GM12878 (cell line): ENCODE data around the gene MRPL1.
"Not testable (repeated sequence)": the region's sequence is repeated elsewhere in the genome, so short reads cannot be mapped to it uniquely, and the experiment has no call there.

ENCODE experiments used
- JUNB ChIP-seq: IDR thresholded peaks from 2 replicates; pipeline ENCODE4 v1.6.1; 2016; ENCODE audit warnings: antibody characterized with exemption, mild to moderate bottlenecking
- NFYA ChIP-seq: IDR thresholded peaks from 2 replicates; pipeline ENCODE4 v1.6.1; 2011; ENCODE audit warnings: low read depth, mild to moderate bottlenecking, low read length, improper control_type of control experiment, borderline replicate concordance
- POLR2AphosphoS5 ChIP-seq: IDR thresholded peaks from 2 replicates; pipeline ENCODE4 v1.6.1; 2011; ENCODE audit warnings: mild to moderate bottlenecking, low read length, inconsistent platforms
- SIN3A ChIP-seq: IDR thresholded peaks from 2 replicates; pipeline ENCODE4 v1.6.1; 2012; ENCODE audit warnings: low read depth, low read length, improper control_type of control experiment
- TCF3 ChIP-seq: IDR thresholded peaks from 2 replicates; pipeline ENCODE4 v1.6.1; 2012; ENCODE audit warnings: low read depth, mild to moderate bottlenecking, low read length, borderline replicate concordance; ENCODE audit not compliant: insufficient read depth
- ZNF274 ChIP-seq: IDR thresholded peaks from one replicate; pipeline ENCODE4 v1.8.0; 2011; ENCODE audit not compliant: insufficient read length, insufficient read depth
- TF ChIP-seq, protein P1 (sequence below): IDR thresholded peaks from 2 replicates; pipeline ENCODE4 v1.6.1; 2012; ENCODE audit warnings: low read depth, low read length, improper control_type of control experiment
- TF ChIP-seq, protein P2 (sequence below): IDR thresholded peaks from 2 replicates; pipeline ENCODE4 v1.6.1; 2012; ENCODE audit warnings: mild to moderate bottlenecking, low read depth, low read length
- TF ChIP-seq, protein P3 (sequence below), 3 experiments: IDR thresholded peaks in 2 of 3; conservative IDR thresholded peaks in 1 of 3; 2 replicates each; pipeline ENCODE4 v1.5.1; 2011; ENCODE audit warnings: low read depth in 3 of 3, low read length in 3 of 3, mild to moderate bottlenecking in 3 of 3, control low read depth in 2 of 3, moderate library complexity in 2 of 3, inconsistent platforms in 1 of 3, mixed read lengths in 1 of 3; ENCODE audit not compliant: control insufficient read depth in 2 of 3, insufficient read depth in 1 of 3; ENCODE audit errors: extremely low read depth in 1 of 3

DNA sequence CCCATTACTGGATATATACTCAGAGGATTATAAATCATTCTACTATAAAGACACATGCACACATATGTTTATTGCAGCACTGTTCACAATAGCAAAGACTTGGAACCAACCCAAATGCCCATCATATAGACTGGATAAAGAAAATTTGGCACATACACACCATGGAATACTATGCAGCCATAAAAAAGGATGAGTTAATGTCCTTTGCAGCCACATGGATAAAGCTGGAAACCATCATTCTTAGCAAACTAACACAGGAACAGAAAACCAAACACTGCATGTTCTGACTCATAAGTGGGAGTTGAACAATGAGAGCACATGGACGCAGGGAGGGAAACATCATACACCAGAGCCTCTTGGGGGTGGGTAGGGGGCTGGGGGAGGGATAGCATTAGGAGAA, 111.0 kb downstream of the MRPL1 start:
- TF ChIP-seq, protein P1, sequence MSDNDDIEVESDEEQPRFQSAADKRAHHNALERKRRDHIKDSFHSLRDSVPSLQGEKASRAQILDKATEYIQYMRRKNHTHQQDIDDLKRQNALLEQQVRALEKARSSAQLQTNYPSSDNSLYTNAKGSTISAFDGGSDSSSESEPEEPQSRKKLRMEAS = not testable (repeated sequence)
- TF ChIP-seq TCF3, NFYA, JUNB, POLR2AphosphoS5, SIN3A, ZNF274: not testable (repeated sequence)
- TF ChIP-seq, protein P2, sequence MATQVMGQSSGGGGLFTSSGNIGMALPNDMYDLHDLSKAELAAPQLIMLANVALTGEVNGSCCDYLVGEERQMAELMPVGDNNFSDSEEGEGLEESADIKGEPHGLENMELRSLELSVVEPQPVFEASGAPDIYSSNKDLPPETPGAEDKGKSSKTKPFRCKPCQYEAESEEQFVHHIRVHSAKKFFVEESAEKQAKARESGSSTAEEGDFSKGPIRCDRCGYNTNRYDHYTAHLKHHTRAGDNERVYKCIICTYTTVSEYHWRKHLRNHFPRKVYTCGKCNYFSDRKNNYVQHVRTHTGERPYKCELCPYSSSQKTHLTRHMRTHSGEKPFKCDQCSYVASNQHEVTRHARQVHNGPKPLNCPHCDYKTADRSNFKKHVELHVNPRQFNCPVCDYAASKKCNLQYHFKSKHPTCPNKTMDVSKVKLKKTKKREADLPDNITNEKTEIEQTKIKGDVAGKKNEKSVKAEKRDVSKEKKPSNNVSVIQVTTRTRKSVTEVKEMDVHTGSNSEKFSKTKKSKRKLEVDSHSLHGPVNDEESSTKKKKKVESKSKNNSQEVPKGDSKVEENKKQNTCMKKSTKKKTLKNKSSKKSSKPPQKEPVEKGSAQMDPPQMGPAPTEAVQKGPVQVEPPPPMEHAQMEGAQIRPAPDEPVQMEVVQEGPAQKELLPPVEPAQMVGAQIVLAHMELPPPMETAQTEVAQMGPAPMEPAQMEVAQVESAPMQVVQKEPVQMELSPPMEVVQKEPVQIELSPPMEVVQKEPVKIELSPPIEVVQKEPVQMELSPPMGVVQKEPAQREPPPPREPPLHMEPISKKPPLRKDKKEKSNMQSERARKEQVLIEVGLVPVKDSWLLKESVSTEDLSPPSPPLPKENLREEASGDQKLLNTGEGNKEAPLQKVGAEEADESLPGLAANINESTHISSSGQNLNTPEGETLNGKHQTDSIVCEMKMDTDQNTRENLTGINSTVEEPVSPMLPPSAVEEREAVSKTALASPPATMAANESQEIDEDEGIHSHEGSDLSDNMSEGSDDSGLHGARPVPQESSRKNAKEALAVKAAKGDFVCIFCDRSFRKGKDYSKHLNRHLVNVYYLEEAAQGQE = not testable (repeated sequence)
- TF ChIP-seq, protein P3, sequence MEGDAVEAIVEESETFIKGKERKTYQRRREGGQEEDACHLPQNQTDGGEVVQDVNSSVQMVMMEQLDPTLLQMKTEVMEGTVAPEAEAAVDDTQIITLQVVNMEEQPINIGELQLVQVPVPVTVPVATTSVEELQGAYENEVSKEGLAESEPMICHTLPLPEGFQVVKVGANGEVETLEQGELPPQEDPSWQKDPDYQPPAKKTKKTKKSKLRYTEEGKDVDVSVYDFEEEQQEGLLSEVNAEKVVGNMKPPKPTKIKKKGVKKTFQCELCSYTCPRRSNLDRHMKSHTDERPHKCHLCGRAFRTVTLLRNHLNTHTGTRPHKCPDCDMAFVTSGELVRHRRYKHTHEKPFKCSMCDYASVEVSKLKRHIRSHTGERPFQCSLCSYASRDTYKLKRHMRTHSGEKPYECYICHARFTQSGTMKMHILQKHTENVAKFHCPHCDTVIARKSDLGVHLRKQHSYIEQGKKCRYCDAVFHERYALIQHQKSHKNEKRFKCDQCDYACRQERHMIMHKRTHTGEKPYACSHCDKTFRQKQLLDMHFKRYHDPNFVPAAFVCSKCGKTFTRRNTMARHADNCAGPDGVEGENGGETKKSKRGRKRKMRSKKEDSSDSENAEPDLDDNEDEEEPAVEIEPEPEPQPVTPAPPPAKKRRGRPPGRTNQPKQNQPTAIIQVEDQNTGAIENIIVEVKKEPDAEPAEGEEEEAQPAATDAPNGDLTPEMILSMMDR (IDR thresholded peaks at IDR 0.05 in 2 of 3, conservative IDR thresholded peaks at IDR 0.05 in 1 of 3; ENCODE audit: control insufficient read depth in 2 of 3, extremely low read depth in 1 of 3, insufficient read depth in 1 of 3, low read depth in 3 of 3, low read length in 3 of 3) = not testable (repeated sequence)
